K562 (cell line): Measurements from ENCODE around the gene C1QTNF5. TPM values are rescaled to one million over a fixed set of nuclear protein-coding genes. Genes with fewer than 3 reads are reported as not detected.

ENCODE experiments used
- ATAC-seq: fragments of 200-7000 bp; cut with Tn5 transposase; 3 replicates; pipeline ENCODE4 v1.9.1; 2020; ENCODE audit warnings: moderate library complexity
- BruUV-seq: library from RNA; stranded (reverse); fragments of 400-500 nt; replicated peaks from 2 replicates; lab custom pipeline; 2021; lab: Mats Ljungman, UMichigan
- CTCF ChIA-PET: fragments of 300-600 bp; formaldehyde crosslinking; extraction: SDS; loops from one replicate; lab custom pipeline; 2021; ENCODE audit warnings: low intra/inter-chr PET ratio; lab: Yijun Ruan, JAX
- POLR2A ChIA-PET: fragments of 300-600, 350-650 bp; sonication (Branson Sonifier 250); formaldehyde crosslinking; extraction: SDS; loops from one replicate; lab custom pipeline; 2021; ENCODE audit warnings: antibody characterized with exemption, inconsistent platforms; lab: Yijun Ruan, JAX
- DNase-seq, 4 experiments: peaks; one replicate each; pipeline versions ENCODE4 v3.0.0 to v3.0.0-alpha.2; 2011 to 2018; ENCODE audit warnings: low spot score in 3 of 4, mixed read lengths in 3 of 4; ENCODE audit errors: extremely low read depth in 1 of 4
- FAIRE-seq: peaks from 2 replicates; lab custom pipeline; 2011; peaks lifted over from hg19 to GRCh38; lab: Jason Lieb, UNC
- H2AFZ ChIP-seq: 2 replicates; pipeline ENCODE4 v1.6.0; 2011; ENCODE audit warnings: low read depth, low read length, control low read depth, inconsistent platforms
- H3K27ac ChIP-seq: fragments of 200-600 bp; 3 replicates; pipeline ENCODE4 v1.8.0; 2011; ENCODE audit warnings: low read depth, mild to moderate bottlenecking, control low read depth, inconsistent platforms, low read length, moderate library complexity, mixed read lengths; ENCODE audit errors: extremely low read depth
- H3K27me3 ChIP-seq, 2 experiments: fragments of 300-600 bp in 1 of 2; 2 replicates in 1 of 2; 3 replicates in 1 of 2; pipeline versions ENCODE4 v1.6.0 to v1.8.0; 2011; ENCODE audit warnings: inconsistent platforms in 2 of 2, low read length in 2 of 2, mild to moderate bottlenecking in 1 of 2, mixed read lengths in 1 of 2, moderate library complexity in 1 of 2; ENCODE audit not compliant: control insufficient read depth in 2 of 2, insufficient read depth in 2 of 2
- H3K36me3 ChIP-seq: fragments of 300-600 bp; 3 replicates; pipeline ENCODE4 v1.8.0; 2011; ENCODE audit warnings: mild to moderate bottlenecking, low read length, inconsistent platforms; ENCODE audit not compliant: control insufficient read depth, insufficient read depth
- H3K4me1 ChIP-seq, 2 experiments: fragments of 200-600 bp in 1 of 2; replicated peaks in 1 of 2; 2 replicates in 1 of 2; 3 replicates in 1 of 2; pipeline versions ENCODE4 v1.5.1 to v1.8.0; 2011; ENCODE audit warnings: inconsistent platforms in 2 of 2, low read length in 2 of 2, mild to moderate bottlenecking in 1 of 2, mixed read lengths in 1 of 2, moderate library complexity in 1 of 2; ENCODE audit not compliant: control insufficient read depth in 2 of 2, insufficient read depth in 2 of 2
- H3K4me2 ChIP-seq: 2 replicates; pipeline ENCODE4 v1.6.1; 2011; ENCODE audit warnings: low read length, control low read depth, inconsistent platforms, mixed read lengths; ENCODE audit not compliant: insufficient read depth
- H3K4me3 ChIP-seq: fragments of 200-600 bp; sonication (generic), shearing (Covaris generic); 2 replicates; pipeline ENCODE4 v1.5.1; 2016; ENCODE audit warnings: control low read depth, inconsistent platforms
- H3K79me2 ChIP-seq: fragments of 200-600 bp; 3 replicates; pipeline ENCODE4 v1.8.0; 2011; ENCODE audit warnings: low read length, inconsistent platforms; ENCODE audit not compliant: control insufficient read depth, insufficient read depth
- H3K9ac ChIP-seq, 2 experiments: 2 replicates each; pipeline versions ENCODE4 v1.6.0 to v1.6.1; 2011; ENCODE audit warnings: low read depth in 2 of 2, low read length in 2 of 2, control low read depth in 1 of 2, inconsistent platforms in 1 of 2, mild to moderate bottlenecking in 1 of 2, mixed read lengths in 1 of 2; ENCODE audit not compliant: insufficient read depth in 1 of 2
- H3K9me1 ChIP-seq: one replicate; pipeline ENCODE4 v1.6.0; 2011; ENCODE audit warnings: inconsistent platforms, mild to moderate bottlenecking, low read length, moderate library complexity; ENCODE audit not compliant: control insufficient read depth, insufficient read depth
- H3K9me3 ChIP-seq: replicated peaks from 2 replicates; pipeline ENCODE4 v1.5.1; 2011; ENCODE audit warnings: low read depth, low read length, inconsistent platforms; ENCODE audit not compliant: control insufficient read depth, insufficient read depth
- H4K20me1 ChIP-seq: replicated peaks from 2 replicates; pipeline ENCODE4 v1.6.1; 2011; ENCODE audit warnings: low read length, inconsistent platforms, mixed read lengths; ENCODE audit not compliant: control insufficient read depth, insufficient read depth
- BRCA1 ChIP-seq, 2 experiments: fragments of 450-650 bp in 1 of 2; sonication (generic) in 1 of 2; formaldehyde crosslinking in 1 of 2; IDR thresholded peaks; 2 replicates each; pipeline versions ENCODE4 v1.5.0 to v1.6.1; 2017 to 2020; ENCODE audit warnings: mild to moderate bottlenecking in 1 of 2, missing genetic modification reagents in 1 of 2
- E2F6 ChIP-seq, 2 experiments: IDR thresholded peaks; 2 replicates each; pipeline ENCODE4 v1.6.1; 2011; ENCODE audit warnings: borderline replicate concordance in 1 of 2, control low read depth in 1 of 2, low read depth in 1 of 2, low read length in 1 of 2, mild to moderate bottlenecking in 1 of 2, mixed read lengths in 1 of 2, moderate library complexity in 1 of 2; ENCODE audit not compliant: insufficient read depth in 1 of 2, insufficient read length in 1 of 2, poor library complexity in 1 of 2, severe bottlenecking in 1 of 2; ENCODE audit errors: extremely low read depth in 1 of 2
- POU5F1 ChIP-seq: fragments of 150-350 bp; IDR thresholded peaks from 2 replicates; pipeline ENCODE4 v1.6.1; 2014; ENCODE audit warnings: borderline replicate concordance, low read length, low read depth, mild to moderate bottlenecking; ENCODE audit not compliant: partially characterized antibody
- ZNF316 ChIP-seq: fragments of 450-650 bp; IDR thresholded peaks from 2 replicates; pipeline ENCODE4 v1.6.1; 2016
- WGBS: fragments of 100-300 bp; shearing (Covaris generic); methylation state at CpG from one replicate; pipeline ENCODE4 v1.1.6; 2016; ENCODE audit warnings: low coverage, mixed read lengths; ENCODE audit not compliant: insufficient coverage; ENCODE audit errors: missing lambda C conversion rate; 5-methylcytosine and 5-hydroxymethylcytosine counted together
- in situ Hi-C: fragments of 300-500 bp; cut with MboI; formaldehyde crosslinking; loops from 4 replicates; pipeline ENCODE4 v1.15.0; 2018; ENCODE audit warnings: inconsistent platforms, mixed read lengths
- intact Hi-C: fragments of 100-400 bp; cut with micrococcal nuclease; formaldehyde crosslinking; loops from 2 replicates; pipeline ENCODE4 v1.14.2; 2022
- polyA plus RNA-seq, 8 experiments: library from polyadenylated mRNA; depleted of rRNA in 4 of 8; stranded (reverse) in 5 of 8; unstranded in 3 of 8; fragments of >200 nt; fragmentation: Nextera tagmentation in 2 of 8; fragmentation: Illumina TruSeq in 1 of 8; extraction: Ambion mirVana in 2 of 8; extraction: Trizol in 1 of 8; gene quantifications; 2 replicates each; pipeline versions ENCODE4 v1.2.1 to v1.2.3, GENCODE V29; 2011 to 2014; ENCODE audit warnings: inconsistent platforms in 1 of 8, missing spikeins in 1 of 8
- total RNA-seq, 7 experiments: library from RNA; depleted of rRNA in 6 of 7; stranded (reverse); fragments of >200 nt in 6 of 7; fragmentation: Illumina TruSeq in 2 of 7; extraction: Trizol in 2 of 7; gene quantifications; 2 replicates each; pipeline versions ENCODE4 v1.2.1 to v1.2.3, GENCODE V29; 2011 to 2021; ENCODE audit warnings: low replicate concordance in 1 of 7

Gene C1QTNF5
- total and polyA plus RNA-seq, 9 of the 15 experiments (the other 6 are each of a cell fraction or from before 2014, with no cell fraction given) = 0.07 to 0.76 (median 0.24) TPM; not detected in 1

GRCh38 chr11:119380827-119381180 is 40.1 kb upstream of the C1QTNF5 start (continued):
- TF ChIP-seq E2F6 (IDR thresholded peaks at IDR 0.05; ENCODE audit: borderline replicate concordance in 1 of 2, extremely low read depth in 1 of 2, insufficient read depth in 1 of 2, insufficient read length in 1 of 2, low read depth in 1 of 2, low read length in 1 of 2, poor library complexity in 1 of 2, severe bottlenecking in 1 of 2) (peak in 1 of 2 experiments; percentile 81), BRCA1 (IDR thresholded peaks at IDR 0.05) (no peak), BRCA1 (CRISPR knock-in tag; IDR thresholded peaks at IDR 0.05) (no peak)

GRCh38 chr11:119380160-119380826 is 39.6 kb upstream of the C1QTNF5 start:
- no peaks in the 10 kb centered on the region for H3K9me1 ChIP-seq
- CTCF ChIA-PET = interaction anchor here (4.2 kb wide), 1 partner anchor 23 kb away, joined by 27 read pairs; no protein-coding TSS in a partner anchor
- ATAC-seq (peak; percentile 16), FAIRE-seq (peak; percentile 23), DNase-seq (peak in 2 of 4 experiments; percentile 27 to 42)
- H3K36me3 ChIP-seq = peaks cover 10% of the 10 kb centered on the region; the same call in 1 of the 3 replicates
- peak overlapping the region; percentile 90 for H2AFZ ChIP-seq
- BruUV-seq = no TSS peak
- POLR2A ChIA-PET = interaction anchor here (0.5 to 6.0 kb wide), 6 partner anchors 9 to 60 kb away, joined by 3 to 34 read pairs (median 4); no protein-coding TSS in a partner anchor
- 29% methylated on average over 13 of the region's 13 CpGs for WGBS
- no peaks in the 10 kb centered on the region; the same call in 1 of the 2 replicates for H3K9me3 ChIP-seq
- H3K79me2 ChIP-seq = peaks cover 25% of the 10 kb centered on the region
- intact Hi-C loops = loop anchor here (2.0 kb wide), 1 partner anchor 61 kb away; no protein-coding TSS in a partner anchor
- peak overlapping the region; percentile 67; the same call in 2 of the 3 replicates for H3K27ac ChIP-seq
- in situ Hi-C loops = no loop called here
- no peaks in the 10 kb centered on the region; the same call in 1 of the 2 replicates for H4K20me1 ChIP-seq
- peak overlapping the region; percentile 92 for H3K4me2 ChIP-seq
- no peaks in the 10 kb centered on the region for H3K27me3 ChIP-seq
- peaks cover 50 to 58% of the 10 kb centered on the region in 2 experiments for H3K4me1 ChIP-seq
- peak overlapping the region; percentile 61 for H3K4me3 ChIP-seq
- peak overlapping the region; percentile 76 to 91 for H3K9ac ChIP-seq
- TF ChIP-seq POU5F1 (no peak), ZNF316 (0 out of 2 replicates have a peak, but pooled peaks have one; percentile 1)
